Measurements from ENCODE around the gene MAGEF1. TPM values are rescaled to one million over a fixed set of nuclear protein-coding genes. Genes with fewer than 3 reads are reported as not detected.
A peak's percentile ranks its signal among the peaks of the same experiment; 100 is the strongest.

Gene MAGEF1
- total and polyA plus RNA-seq, 9 of the 15 experiments (the other 6 are each of a cell fraction or from before 2014, with no cell fraction given), result 1.5 to 39.1 (median 19.8) TPM

DNA sequence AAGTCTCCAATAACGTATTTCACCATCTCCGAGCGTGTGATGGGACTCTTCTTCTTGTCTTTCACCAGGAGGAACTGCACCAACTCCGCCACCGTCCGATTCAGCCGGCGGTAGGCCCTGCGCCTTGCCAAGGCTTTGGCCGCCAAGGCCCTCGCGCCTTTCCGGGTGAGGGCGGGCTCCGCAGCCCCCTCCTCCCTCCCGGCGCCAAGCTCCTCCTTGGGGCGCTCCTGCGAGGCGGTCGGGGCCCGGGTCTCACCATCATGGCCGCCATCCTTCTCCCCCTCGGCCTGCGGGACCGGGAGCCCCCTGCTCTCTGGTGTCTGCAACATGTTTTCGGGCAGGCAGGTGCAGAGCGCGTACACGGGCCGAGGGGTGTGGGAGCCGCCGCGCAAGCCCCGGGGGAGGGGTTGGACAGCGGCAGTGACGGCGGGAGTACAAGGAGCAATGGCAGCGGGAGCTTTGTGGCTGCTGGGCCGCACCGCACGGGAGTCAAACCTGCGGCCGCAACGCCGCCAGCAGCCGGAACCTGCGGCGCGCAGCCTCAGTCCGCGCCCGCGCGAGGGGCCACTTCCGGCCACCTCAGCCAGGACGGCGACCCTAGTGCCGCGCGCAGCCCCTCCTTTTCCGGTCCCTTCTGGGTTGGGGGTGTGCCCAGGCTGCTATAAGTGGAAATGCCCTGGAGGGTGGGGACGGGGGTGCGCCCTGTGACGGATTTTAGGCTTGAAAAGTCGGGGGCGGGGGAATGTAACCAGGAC lies at the start of gene MAGEF1 (continued):
- TF ChIP-seq USF2 (CRISPR knock-in tag; IDR thresholded peaks at IDR 0.05), result no peak
- TF ChIP-seq FOXP1 (CRISPR knock-in tag; IDR thresholded peaks at IDR 0.05), result no peak; the same call in 1 of the 2 replicates
- peak; percentile 55 for TF ChIP-seq CTBP1 (IDR thresholded peaks at IDR 0.05; ENCODE audit: borderline replicate concordance)
- no peak for TF ChIP-seq CBFA2T2 (conservative IDR thresholded peaks at IDR 0.05)
- TF ChIP-seq DDX20 (tag; IDR thresholded peaks at IDR 0.05; ENCODE audit: low read depth), result no peak
- TF ChIP-seq, protein P1, sequence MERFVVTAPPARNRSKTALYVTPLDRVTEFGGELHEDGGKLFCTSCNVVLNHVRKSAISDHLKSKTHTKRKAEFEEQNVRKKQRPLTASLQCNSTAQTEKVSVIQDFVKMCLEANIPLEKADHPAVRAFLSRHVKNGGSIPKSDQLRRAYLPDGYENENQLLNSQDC (CRISPR knock-in tag; IDR thresholded peaks at IDR 0.05), result no peak
- no peak for TF ChIP-seq SMAD2 (IDR thresholded peaks at IDR 0.05; ENCODE audit: low read depth, low read length)
- TF ChIP-seq RBM34 (IDR thresholded peaks at IDR 0.05; ENCODE audit: borderline replicate concordance, insufficient read depth, low read length), result no peak
- peak; percentile 78; the same call in 1 of the 2 replicates for TF ChIP-seq THAP7 (CRISPR knock-in tag; IDR thresholded peaks at IDR 0.05)
- no peak for TF ChIP-seq HMGN3 (IDR thresholded peaks at IDR 0.05; ENCODE audit: borderline replicate concordance, extremely low read depth, insufficient read length, low read depth, low read length)
- TF ChIP-seq HNRNPUL1 (IDR thresholded peaks at IDR 0.05; ENCODE audit: low read length), result no peak
- TF ChIP-seq CREB1 (IDR thresholded peaks at IDR 0.05), result no peak
- no peak for TF ChIP-seq CREB1 (CRISPR knock-in tag; IDR thresholded peaks at IDR 0.05)
- peak; percentile 87 for TF ChIP-seq TAF1 (IDR thresholded peaks at IDR 0.05; ENCODE audit: control insufficient read depth, extremely low read depth, insufficient read depth, low read length, severe bottlenecking)
- peak; percentile 75; the same call in 1 of the 2 replicates for TF ChIP-seq CBFB (CRISPR knock-in tag; IDR thresholded peaks at IDR 0.05)
- TF ChIP-seq, protein P2, sequence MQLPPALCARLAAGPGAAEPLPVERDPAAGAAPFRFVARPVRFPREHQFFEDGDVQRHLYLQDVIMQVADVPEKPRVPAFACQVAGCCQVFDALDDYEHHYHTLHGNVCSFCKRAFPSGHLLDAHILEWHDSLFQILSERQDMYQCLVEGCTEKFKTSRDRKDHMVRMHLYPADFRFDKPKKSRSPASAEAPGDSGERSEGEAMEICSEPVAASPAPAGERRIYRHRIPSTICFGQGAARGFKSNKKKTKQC (CRISPR knock-in tag; IDR thresholded peaks at IDR 0.05), result no peak
- peak; percentile 98 for TF ChIP-seq ZFX (CRISPR knock-in tag; IDR thresholded peaks at IDR 0.05)
- no peak for TF ChIP-seq CHD2 (IDR thresholded peaks at IDR 0.05; ENCODE audit: low read depth, low read length)
- no peak for TF ChIP-seq E2F5 (CRISPR knock-in tag; IDR thresholded peaks at IDR 0.05)
- TF ChIP-seq ZNF75A (CRISPR knock-in tag; IDR thresholded peaks at IDR 0.05), result no peak
- no peak for TF ChIP-seq TSC22D4 (tag; IDR thresholded peaks at IDR 0.05)
- TF ChIP-seq, protein P3, sequence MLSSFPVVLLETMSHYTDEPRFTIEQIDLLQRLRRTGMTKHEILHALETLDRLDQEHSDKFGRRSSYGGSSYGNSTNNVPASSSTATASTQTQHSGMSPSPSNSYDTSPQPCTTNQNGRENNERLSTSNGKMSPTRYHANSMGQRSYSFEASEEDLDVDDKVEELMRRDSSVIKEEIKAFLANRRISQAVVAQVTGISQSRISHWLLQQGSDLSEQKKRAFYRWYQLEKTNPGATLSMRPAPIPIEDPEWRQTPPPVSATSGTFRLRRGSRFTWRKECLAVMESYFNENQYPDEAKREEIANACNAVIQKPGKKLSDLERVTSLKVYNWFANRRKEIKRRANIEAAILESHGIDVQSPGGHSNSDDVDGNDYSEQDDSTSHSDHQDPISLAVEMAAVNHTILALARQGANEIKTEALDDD (IDR thresholded peaks at IDR 0.05), result no peak
- no peak for TF ChIP-seq E2F4 (CRISPR knock-in tag; IDR thresholded peaks at IDR 0.05; ENCODE audit: low read depth)
- TF ChIP-seq THRAP3 (IDR thresholded peaks at IDR 0.05; ENCODE audit: borderline replicate concordance), result no peak
